Purkinje cell (primary cell): Measurements from ENCODE around the gene LRRN4. TPM values are rescaled to one million over a fixed set of nuclear protein-coding genes. Genes with fewer than 3 reads are reported as not detected.

Experiments used
- polyA plus RNA-seq: library from polyadenylated mRNA; unstranded; fragments of >200 nt; fragmentation: Nextera tagmentation; gene quantifications from 2 replicates; pipeline ENCODE4 v1.2.1, GENCODE V29; 2014

The LRRN4 gene
- polyA plus RNA-seq: not detected in 2 replicates

GRCh38 chr20:6053776-6054688, at the start of gene LRRN4:
Gene LRRN4, minus strand, starts transcription at chr20:6054060. Its CDS starts 1,261 bp downstream, at chr20:6052799.

Other genes with a start within 250 kb of the LRRN4 start
- gene CHGB, start 142.6 kb downstream of the LRRN4 start, polyA plus RNA-seq: 92.7 and 98.9 TPM in 2 replicates
- 16.7 and 18.6 TPM in 2 replicates for gene TRMT6, start 103.5 kb downstream of the LRRN4 start, polyA plus RNA-seq
- gene MCM8, start 103.4 kb downstream of the LRRN4 start, polyA plus RNA-seq: 1.4 and 2.8 TPM in 2 replicates
- 24.2 and 37.1 TPM in 2 replicates for gene CRLS1, start 47.9 kb downstream of the LRRN4 start, polyA plus RNA-seq
- 0.31 TPM in 1 of 2 replicates, not detected in the other for gene FERMT1, start 69.0 kb upstream of the LRRN4 start, polyA plus RNA-seq